H1 (cell line): ENCODE measurements around the gene CRCP. TPM values are rescaled to one million over a fixed set of nuclear protein-coding genes. Genes with fewer than 3 reads are reported as not detected.
"Not testable (repeated sequence)": the region's sequence is repeated elsewhere in the genome, so short reads cannot be mapped to it uniquely, and the experiment has no call there.

Experiments
- CTCF ChIA-PET: fragments of 300-600 bp; sonication (Branson Sonifier 250); formaldehyde crosslinking; loops from one replicate; lab custom pipeline; 2021; ENCODE audit not compliant: partially characterized antibody; lab: Charles Lee
- POLR2A ChIA-PET: fragments of 300-600 bp; sonication (Branson Sonifier 250); formaldehyde crosslinking; loops from one replicate; lab custom pipeline; 2021; ENCODE audit warnings: inconsistent platforms; ENCODE audit not compliant: partially characterized antibody; lab: Charles Lee
- DNase-seq, 2 experiments: peaks; one replicate each; pipeline versions ENCODE4 v3.0.0 to v3.0.0-alpha.2; 2010 to 2022; ENCODE audit warnings: low spot score in 2 of 2, low read depth in 1 of 2, mixed read lengths in 1 of 2
- FAIRE-seq: peaks from 2 replicates; lab custom pipeline; 2011; peaks lifted over from hg19 to GRCh38; lab: Jason Lieb, UNC
- H2AFZ ChIP-seq: 2 replicates; pipeline ENCODE4 v1.8.1; 2012; ENCODE audit warnings: low read length, inconsistent platforms
- H2AK5ac ChIP-seq: 2 replicates; pipeline ENCODE4 v1.6.1; 2013; ENCODE audit warnings: low read depth, low read length
- H2BK120ac ChIP-seq: replicated peaks from 2 replicates; pipeline ENCODE3; 2013; ENCODE audit warnings: low read depth, low read length, inconsistent platforms
- H2BK12ac ChIP-seq: 2 replicates; pipeline ENCODE4 v1.6.1; 2013; ENCODE audit warnings: low read depth, low read length
- H2BK15ac ChIP-seq: 2 replicates; pipeline ENCODE4 v1.6.1; 2013; ENCODE audit warnings: low read length
- H2BK20ac ChIP-seq: 2 replicates; pipeline ENCODE4 v1.6.1; 2013; ENCODE audit warnings: low read length
- H2BK5ac ChIP-seq: 2 replicates; pipeline ENCODE4 v1.6.1; 2013; ENCODE audit warnings: low read depth, low read length
- H3K14ac ChIP-seq: 2 replicates; pipeline ENCODE4 v1.6.1; 2013; ENCODE audit warnings: inconsistent platforms; ENCODE audit not compliant: insufficient read length
- H3K18ac ChIP-seq: 2 replicates; pipeline ENCODE4 v1.6.1; 2013; ENCODE audit warnings: low read length; ENCODE audit errors: extremely low read depth
- H3K23ac ChIP-seq: 2 replicates; pipeline ENCODE4 v1.6.1; 2013; ENCODE audit warnings: inconsistent platforms; ENCODE audit not compliant: insufficient read length
- H3K23me2 ChIP-seq: 2 replicates; pipeline ENCODE4 v1.6.1; 2013; ENCODE audit warnings: low read depth, low read length
- H3K27ac ChIP-seq: 2 replicates; pipeline ENCODE4 v1.6.1; 2011; ENCODE audit warnings: low read depth, low read length, inconsistent platforms
- H3K27me3 ChIP-seq, 4 experiments: replicated peaks in 1 of 4; 1 replicate in 1 of 4; 2 replicates in 3 of 4; pipeline versions ENCODE4 v1.6.1 to v1.8.1; 2011 to 2013; ENCODE audit warnings: low read length in 3 of 4, mild to moderate bottlenecking in 3 of 4, inconsistent platforms in 2 of 4, mixed read lengths in 2 of 4, moderate library complexity in 1 of 4; ENCODE audit not compliant: control insufficient read depth in 3 of 4, insufficient read depth in 3 of 4; ENCODE audit errors: extremely low read depth in 1 of 4
- H3K36me3 ChIP-seq, 4 experiments: 2 replicates each; pipeline versions ENCODE4 v1.6.1 to v1.8.1; 2011 to 2013; ENCODE audit warnings: mild to moderate bottlenecking in 4 of 4, low read length in 3 of 4, moderate library complexity in 2 of 4, control low read depth in 1 of 4, inconsistent platforms in 1 of 4; ENCODE audit not compliant: insufficient read depth in 4 of 4, control insufficient read depth in 2 of 4
- H3K4ac ChIP-seq: replicated peaks from 2 replicates; pipeline ENCODE3; 2013; ENCODE audit warnings: low read length, low read depth, mixed read lengths, inconsistent platforms; ENCODE audit not compliant: insufficient read length
- H3K4me1 ChIP-seq, 4 experiments: replicated peaks in 1 of 4; 1 replicate in 1 of 4; 2 replicates in 3 of 4; pipeline versions ENCODE4 v1.6.1 to v1.8.1; 2011 to 2013; ENCODE audit warnings: low read length in 3 of 4, inconsistent platforms in 2 of 4, mixed read lengths in 1 of 4; ENCODE audit not compliant: insufficient read depth in 4 of 4, control insufficient read depth in 3 of 4
- H3K4me2 ChIP-seq, 2 experiments: 2 replicates each; pipeline versions ENCODE4 v1.6.1 to v1.8.1; 2011 to 2013; ENCODE audit warnings: low read depth in 2 of 2, low read length in 2 of 2, control low read depth in 1 of 2, inconsistent platforms in 1 of 2, mild to moderate bottlenecking in 1 of 2; ENCODE audit not compliant: insufficient read depth in 1 of 2
- H3K4me3 ChIP-seq, 4 experiments: fragments of 200-600, 300-600 bp in 1 of 4; sonication (generic), shearing (Covaris generic), sonication (Bioruptor Twin) in 1 of 4; 2 replicates each; pipeline versions ENCODE4 v1.5.1 to v1.8.1; 2011 to 2016; ENCODE audit warnings: low read length in 4 of 4, low read depth in 3 of 4, control low read depth in 2 of 4, inconsistent platforms in 2 of 4, mild to moderate bottlenecking in 2 of 4, mixed read lengths in 1 of 4, moderate library complexity in 1 of 4; ENCODE audit not compliant: insufficient read depth in 2 of 4; ENCODE audit errors: extremely low read depth in 1 of 4
- H3K56ac ChIP-seq: replicated peaks from 2 replicates; pipeline ENCODE3; 2013; ENCODE audit warnings: low read depth, mild to moderate bottlenecking, mixed read lengths, low read length, inconsistent platforms; ENCODE audit not compliant: insufficient read length
- H3K79me1 ChIP-seq: 2 replicates; pipeline ENCODE4 v1.6.1; 2013; ENCODE audit warnings: low read depth, low read length, control low read depth
- H3K79me2 ChIP-seq, 2 experiments: 2 replicates each; pipeline versions ENCODE4 v1.6.1 to v1.8.1; 2012 to 2013; ENCODE audit warnings: low read length in 2 of 2, mild to moderate bottlenecking in 2 of 2, inconsistent platforms in 1 of 2; ENCODE audit not compliant: insufficient read depth in 2 of 2, control insufficient read depth in 1 of 2
- H3K9ac ChIP-seq, 4 experiments: replicated peaks in 1 of 4; 1 replicate in 1 of 4; 2 replicates in 3 of 4; pipeline versions ENCODE4 v1.6.1 to v1.8.1; 2011 to 2013; ENCODE audit warnings: low read depth in 3 of 4, low read length in 3 of 4, control low read depth in 2 of 4, mild to moderate bottlenecking in 2 of 4, moderate library complexity in 2 of 4, inconsistent platforms in 1 of 4; ENCODE audit errors: extremely low read depth in 1 of 4
- H3K9me3 ChIP-seq, 2 experiments: 2 replicates each; pipeline versions ENCODE4 v1.6.1 to v1.8.1; 2012 to 2013; ENCODE audit warnings: mild to moderate bottlenecking in 2 of 2, moderate library complexity in 2 of 2, control low read depth in 1 of 2, inconsistent platforms in 1 of 2, low read depth in 1 of 2, low read length in 1 of 2, mixed read lengths in 1 of 2; ENCODE audit not compliant: insufficient read depth in 2 of 2
- H4K20me1 ChIP-seq, 2 experiments: replicated peaks in 1 of 2; 2 replicates each; pipeline versions ENCODE3 to v1.8.1; 2011 to 2013; ENCODE audit warnings: inconsistent platforms in 2 of 2, low read length in 2 of 2, mild to moderate bottlenecking in 1 of 2; ENCODE audit not compliant: insufficient read depth in 2 of 2, control insufficient read depth in 1 of 2
- H4K5ac ChIP-seq: 2 replicates; pipeline ENCODE4 v1.6.1; 2013; ENCODE audit warnings: low read length, low read depth, mixed read lengths, inconsistent platforms; ENCODE audit not compliant: insufficient read length
- H4K8ac ChIP-seq: 2 replicates; pipeline ENCODE4 v1.8.0; 2013; ENCODE audit warnings: mild to moderate bottlenecking, moderate library complexity, low read length, inconsistent platforms; ENCODE audit not compliant: insufficient read depth; ENCODE audit errors: extremely low read depth
- H4K91ac ChIP-seq: replicated peaks from 2 replicates; pipeline ENCODE3; 2013; ENCODE audit warnings: low read length, mixed read lengths, inconsistent platforms; ENCODE audit not compliant: insufficient read length
- WGBS, 2 experiments: shearing (Covaris generic) in 1 of 2; methylation state at CpG; one replicate each; pipeline versions ENCODE4 v1.1.6 to v1.1.7; 2013 to 2015; ENCODE audit warnings: low lambda C conversion rate in 2 of 2, mixed read lengths in 2 of 2, inconsistent platforms in 1 of 2, low coverage in 1 of 2, missing lambda C conversion rate in 1 of 2; ENCODE audit not compliant: insufficient replicate concordance in 2 of 2, insufficient coverage in 1 of 2, insufficient read length in 1 of 2; ENCODE audit errors: extremely low coverage in 1 of 2, missing lambda C conversion rate in 1 of 2; 5-methylcytosine and 5-hydroxymethylcytosine counted together
- polyA plus RNA-seq, 7 experiments: library from polyadenylated mRNA; depleted of rRNA in 3 of 7; stranded (reverse) in 5 of 7; unstranded in 2 of 7; fragments of >200 nt in 5 of 7; fragments of 200-250 nt in 2 of 7; gene quantifications; 1 replicate in 5 of 7; 2 replicates in 1 of 7; 4 replicates in 1 of 7; pipeline versions ENCODE4 v1.2.1 to v1.2.3, GENCODE V29; 2011 to 2013; ENCODE audit warnings: missing spikeins in 2 of 7, mixed read lengths in 2 of 7
- total RNA-seq: library from RNA; stranded (reverse); fragmentation: NEBNext Ultra II Directional; extraction: Animal tissue kit (Norgen Biotek cat#: 25700); gene quantifications from 2 replicates; pipeline ENCODE4 v1.2.1, GENCODE V29; 2021

Gene CRCP
- total and polyA plus RNA-seq, 2 of the 8 experiments (the other 6 are each of a cell fraction or from before 2014, with no cell fraction given): 15.0 to 29.3 TPM

DNA sequence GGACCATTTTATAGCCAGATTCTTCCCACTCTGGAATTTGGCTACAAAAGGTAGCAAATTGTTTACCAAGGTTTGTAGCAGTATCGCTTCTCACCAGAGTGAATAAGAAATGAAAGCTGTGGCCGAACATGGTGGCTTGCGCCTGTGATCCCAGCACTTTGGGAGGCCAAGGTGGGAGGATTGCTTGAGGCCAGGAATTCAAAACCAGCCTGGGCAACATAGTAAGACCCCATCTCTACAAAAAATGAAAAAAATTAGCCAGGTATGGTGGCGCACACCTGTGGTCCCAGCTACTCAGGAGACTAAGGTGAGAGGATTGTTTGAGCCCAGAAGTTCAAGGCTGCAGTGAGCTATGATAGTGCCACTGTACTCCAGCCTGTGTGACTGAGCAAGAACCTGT is 33.0 kb downstream of the CRCP start:
- H4K5ac ChIP-seq, H2BK5ac ChIP-seq, H2AK5ac ChIP-seq, H3K79me1 ChIP-seq, H3K27ac ChIP-seq, H3K27me3 ChIP-seq, H2BK20ac ChIP-seq, H3K4me3 ChIP-seq, H3K4ac ChIP-seq, H3K14ac ChIP-seq, H2BK120ac ChIP-seq, H2AFZ ChIP-seq, H4K8ac ChIP-seq, H4K91ac ChIP-seq, H2BK12ac ChIP-seq, H3K9ac ChIP-seq, H3K4me2 ChIP-seq, H3K23ac ChIP-seq, FAIRE-seq, POLR2A ChIA-PET, H3K56ac ChIP-seq, H2BK15ac ChIP-seq, H3K4me1 ChIP-seq, H3K18ac ChIP-seq, H3K79me2 ChIP-seq, CTCF ChIA-PET, DNase-seq, H3K23me2 ChIP-seq, H3K9me3 ChIP-seq: not testable (repeated sequence)
- WGBS, 2 experiments: 98% methylated on average over 4 of the region's 4 CpGs; no CpG with 5 or more reads in 1 of the 2 experiments
- H4K20me1 ChIP-seq: peaks cover 7 to 30% of the 10 kb centered on the region in 2 experiments
- H3K36me3 ChIP-seq: peaks cover 0 to 30% (median 4%) of the 10 kb centered on the region in 4 experiments; a peak in 5 of 8 replicates
